Upper lobe of left lung (tissue), 4 donors: Measurements from ENCODE around the gene NOM1.

Experiments
- CTCF ChIP-seq, 6 experiments: fragments of 450-650 bp in 4 of 6; fragments of 200-600 bp in 2 of 6; sonication (generic) in 2 of 6; IDR thresholded peaks; one replicate each; pipeline ENCODE4 v1.5.1; 2016 to 2019; ENCODE audit warnings: antibody characterized with exemption in 6 of 6
- POLR2A ChIP-seq, 4 donors: fragments of 450-650 bp; IDR thresholded peaks; one replicate each; pipeline ENCODE4 v1.5.1; 2016 to 2017; ENCODE audit warnings: antibody characterized with exemption in 4 of 4, mild to moderate bottlenecking in 2 of 4
- POLR2AphosphoS5 ChIP-seq, 2 donors: sonication (generic); formaldehyde crosslinking; IDR thresholded peaks; one replicate each; pipeline ENCODE4 v1.5.1; 2017; ENCODE audit warnings: antibody characterized with exemption in 2 of 2

GRCh38 chr7:156985101-156985992 is 35.8 kb downstream of the NOM1 start:
- TF ChIP-seq CTCF (IDR thresholded peaks at IDR 0.05), result no peak
- no peak for TF ChIP-seq POLR2A (IDR thresholded peaks at IDR 0.05)
- TF ChIP-seq POLR2AphosphoS5 (IDR thresholded peaks at IDR 0.05), result no peak
